Measurements from ENCODE around the gene NHLRC2. TPM values are rescaled to one million over a fixed set of nuclear protein-coding genes. Genes with fewer than 3 reads are reported as not detected.

NHLRC2 gene
- total and polyA plus RNA-seq, 10 of the 15 experiments (the other 5 are each of a cell fraction or from before 2014, with no cell fraction given) = 1.9 to 31.3 (median 15.9) TPM

GRCh38 chr10:113843972-113844485 is 10.4 kb upstream of the NHLRC2 start:
- Histone ChIP-seq H3K79me2 (ENCODE audit: control insufficient read depth, insufficient read depth, low read length) (peaks cover 2% of the 10 kb centered on the region; the same call in 1 of the 2 replicates), H3K4me2 (ENCODE audit: control insufficient read depth, insufficient read depth) (no peak overlapping the region), H4K20me1 (ENCODE audit: control insufficient read depth, insufficient read depth) (no peaks in the 10 kb centered on the region), H3K9ac (ENCODE audit: control insufficient read depth, insufficient read depth, low read length) (no peak overlapping the region), H3K27me3 (replicated peaks in 1 of 2; ENCODE audit: control insufficient read depth in 2 of 2, insufficient read depth in 2 of 2, low read length in 1 of 2) (no peaks in the 10 kb centered on the region), H3K9me3 (replicated peaks; ENCODE audit: control insufficient read depth, insufficient read depth, low read length) (no peaks in the 10 kb centered on the region), H3K4me1 (ENCODE audit: control insufficient read depth, insufficient read depth, low read length) (peaks cover 4% of the 10 kb centered on the region; the same call in 1 of the 2 replicates), H2AFZ (ENCODE audit: control insufficient read depth, low read depth, low read length) (no peak overlapping the region), H3K27ac (ENCODE audit: control insufficient read depth, insufficient read depth) (no peak overlapping the region), H3K4me3 (no peak overlapping the region), H3K36me3 (ENCODE audit: control insufficient read depth in 2 of 2, insufficient read depth in 2 of 2, low read length in 1 of 2) (peaks cover 0 to 17% of the 10 kb centered on the region in 2 experiments; a peak in 3 of 4 replicates)
- SMC1A ChIA-PET (ENCODE audit: uncharacterized antibody, unreplicated experiment) = interaction anchor here (0.7 to 2.5 kb wide), 6 partner anchors 16 to 259 kb away, joined by 3 to 10 read pairs (median 4); no protein-coding TSS in a partner anchor
- POLR2A ChIA-PET = interaction anchor here (0.6 kb wide), 1 partner anchor 120 kb away, joined by 6 read pairs; no protein-coding TSS in a partner anchor
- no peak for DNase-seq (ENCODE audit: low read depth, low spot score)
- CTCF ChIA-PET = interaction anchor here (0.9 to 1.5 kb wide), 4 partner anchors 38 to 259 kb away, joined by 3 to 5 read pairs (median 3); no protein-coding TSS in a partner anchor
- ATAC-seq = no peak; the same call in 2 of the 3 replicates
- RAD21 ChIA-PET (ENCODE audit: unreplicated experiment) = interaction anchor here (1.0 to 1.3 kb wide), 2 partner anchors 45 to 116 kb away, joined by 3 read pairs; no protein-coding TSS in a partner anchor
- intact Hi-C loops (cut with micrococcal nuclease; ENCODE audit: unreplicated experiment) = no loop called here
- TF ChIP-seq CHD2 (IDR thresholded peaks at IDR 0.05; ENCODE audit: borderline replicate concordance, low read depth, low read length) = no peak
- no peak for TF ChIP-seq MEF2A (IDR thresholded peaks at IDR 0.05; ENCODE audit: insufficient read depth, low read depth, low read length)
- no peak for TF ChIP-seq USF2 (IDR thresholded peaks at IDR 0.05; ENCODE audit: borderline replicate concordance, low read depth, low read length)
- no peak for TF ChIP-seq SMC3 (IDR thresholded peaks at IDR 0.05; ENCODE audit: borderline replicate concordance, low read length)
- no peak for TF ChIP-seq FOXK2 (IDR thresholded peaks at IDR 0.05)
- TF ChIP-seq STAT3 (IDR thresholded peaks at IDR 0.05; ENCODE audit: low read depth, low read length) = no peak
- no peak for TF ChIP-seq TCF7 (IDR thresholded peaks at IDR 0.05; ENCODE audit: borderline replicate concordance)
- TF ChIP-seq MXI1 (IDR thresholded peaks at IDR 0.05; ENCODE audit: low read depth, low read length) = no peak
- no peak for TF ChIP-seq SUZ12 (IDR thresholded peaks at IDR 0.05; ENCODE audit: unreplicated experiment)
- TF ChIP-seq RCOR1 (conservative IDR thresholded peaks at IDR 0.05; ENCODE audit: low read depth, low read length) = no peak
- TF ChIP-seq TARDBP (IDR thresholded peaks at IDR 0.05; ENCODE audit: borderline replicate concordance) = no peak
- no peak for TF ChIP-seq ZNF24 (IDR thresholded peaks at IDR 0.05)
- FAIRE-seq = no peak
- WGBS (ENCODE audit: insufficient coverage, insufficient replicate concordance, low lambda C conversion rate, missing lambda C conversion rate) = 95% methylated on average over 6 of the region's 6 CpGs
- no TSS peak for BruUV-seq (replicated peaks)
- in situ Hi-C loops (cut with MboI) = no loop called here
